Activated CD8-positive, alpha-beta memory T cell treated with anti-CD3 and anti-CD28 coated beads, Interleukin-2, amount 10 ng/mL, durations not matched to agents 7 days and 5 days (primary cell): ENCODE measurements around the gene THAP12. TPM values are rescaled to one million over a fixed set of nuclear protein-coding genes. Genes with fewer than 3 reads are reported as not detected.

Experiments used
- ATAC-seq: fragments of 150-1000 bp; cut with Tn5 transposase; one replicate; pipeline ENCODE4 v1.10.0; 2021; ENCODE audit warnings: moderate library complexity
- CTCF ChIA-PET: fragments of 350-600 bp; sonication (Branson Sonifier 250); formaldehyde crosslinking; loops from one replicate; lab custom pipeline; 2021; ENCODE audit warnings: antibody characterized with exemption; lab: Charles Lee
- DNase-seq: peaks from one replicate; pipeline ENCODE4 v3.0.0-alpha.2; 2020
- H3K27ac Mint-ChIP-seq: one replicate; pipeline ENCODE4 v1.8.0; 2021; ENCODE audit warnings: mild to moderate bottlenecking, mixed read lengths
- H3K27me3 Mint-ChIP-seq: one replicate; pipeline ENCODE4 v1.8.0; 2021; ENCODE audit warnings: mixed read lengths
- H3K36me3 Mint-ChIP-seq: one replicate; pipeline ENCODE4 v1.8.0; 2021; ENCODE audit warnings: mild to moderate bottlenecking, mixed read lengths
- H3K4me1 Mint-ChIP-seq: one replicate; pipeline ENCODE4 v1.8.0; 2021; ENCODE audit warnings: mixed read lengths
- H3K4me3 Mint-ChIP-seq: one replicate; pipeline ENCODE4 v1.8.0; 2021; ENCODE audit warnings: mild to moderate bottlenecking, moderate library complexity, mixed read lengths
- H3K9me3 Mint-ChIP-seq: one replicate; pipeline ENCODE4 v1.8.0; 2022; ENCODE audit warnings: low read depth, mixed read lengths
- total RNA-seq, 2 experiments: library from RNA; stranded (reverse); gene quantifications; one replicate each; pipeline ENCODE4 v1.2.3, GENCODE V29; 2021

THAP12 gene
- total RNA-seq, 2 experiments from 2014 or later: 39.8 to 44.8 TPM

GRCh38 chr11:76365038-76365679 lies 15.8 kb downstream of the THAP12 start:
- Mint-ChIP-seq H3K4me3 (no peak overlapping the region), H3K4me1 (peaks cover 13% of the 10 kb centered on the region)

GRCh38 chr11:76362716-76363115 lies 18.2 kb downstream of the THAP12 start:
- no peak for ATAC-seq
- no peaks in the 10 kb centered on the region for H3K9me3 Mint-ChIP-seq
- CTCF ChIA-PET: no interaction called here
- H3K36me3 Mint-ChIP-seq: peaks cover 30% of the 10 kb centered on the region
- no peak overlapping the region for H3K27ac Mint-ChIP-seq
- no peaks in the 10 kb centered on the region for H3K27me3 Mint-ChIP-seq
- no peak overlapping the region for H3K4me3 Mint-ChIP-seq
- DNase-seq: no peak
- H3K4me1 Mint-ChIP-seq: peaks cover 13% of the 10 kb centered on the region

More at GRCh38 chr11:76365038-76365679, 15.8 kb downstream of the THAP12 start:
- no peaks in the 10 kb centered on the region for H3K9me3 Mint-ChIP-seq
- no peaks in the 10 kb centered on the region for H3K27me3 Mint-ChIP-seq
- ATAC-seq (no peak), DNase-seq (no peak)
- CTCF ChIA-PET: interaction anchor here (0.8 to 0.9 kb wide), 2 partner anchors 10 to 17 kb away, joined by 3 read pairs; no protein-coding TSS in a partner anchor
- peaks cover 17% of the 10 kb centered on the region for H3K36me3 Mint-ChIP-seq
- no peak overlapping the region for H3K27ac Mint-ChIP-seq

GRCh38 chr11:76361776-76362175 lies 19.2 kb downstream of the THAP12 start:
- peaks cover 36% of the 10 kb centered on the region for H3K36me3 Mint-ChIP-seq
- no peak for DNase-seq
- no peaks in the 10 kb centered on the region for H3K27me3 Mint-ChIP-seq
- no peaks in the 10 kb centered on the region for H3K9me3 Mint-ChIP-seq
- no peak overlapping the region for H3K27ac Mint-ChIP-seq
- ATAC-seq: no peak
- peaks cover 13% of the 10 kb centered on the region for H3K4me1 Mint-ChIP-seq
- no peak overlapping the region for H3K4me3 Mint-ChIP-seq
- CTCF ChIA-PET: interaction anchor here (1.9 kb wide), 1 partner anchor 154 kb away, joined by 7 read pairs; no protein-coding TSS in a partner anchor

- H3K27ac Mint-ChIP-seq: no peak overlapping the region
- no peak overlapping the region for H3K4me3 Mint-ChIP-seq
- no peaks in the 10 kb centered on the region for H3K27me3 Mint-ChIP-seq
- peaks cover 39% of the 10 kb centered on the region for H3K36me3 Mint-ChIP-seq
- no peak for ATAC-seq
- peaks cover 13% of the 10 kb centered on the region for H3K4me1 Mint-ChIP-seq
- CTCF ChIA-PET: interaction anchor here (1.5 to 1.9 kb wide), 2 partner anchors 43 to 154 kb away, joined by 4 to 7 read pairs; no protein-coding TSS in a partner anchor
- DNase-seq: no peak
- no peaks in the 10 kb centered on the region for H3K9me3 Mint-ChIP-seq
These were observed 19.6 kb downstream of the THAP12 start for GRCh38 chr11:76361374-76361773.

GRCh38 chr11:76355172-76355571 lies 25.8 kb downstream of the THAP12 start:
- Mint-ChIP-seq H3K36me3 (peaks cover 72% of the 10 kb centered on the region), H3K27ac (no peak overlapping the region), H3K4me3 (no peak overlapping the region), H3K9me3 (no peaks in the 10 kb centered on the region), H3K27me3 (no peaks in the 10 kb centered on the region), H3K4me1 (no peaks in the 10 kb centered on the region)
- CTCF ChIA-PET: interaction anchor here (1.3 kb wide), 1 partner anchor 147 kb away, joined by 5 read pairs; no protein-coding TSS in a partner anchor
- no peak for ATAC-seq
- DNase-seq: no peak

- Mint-ChIP-seq H3K36me3 (peaks cover 21% of the 10 kb centered on the region), H3K4me1 (no peaks in the 10 kb centered on the region), H3K9me3 (no peaks in the 10 kb centered on the region), H3K4me3 (no peak overlapping the region), H3K27ac (no peak overlapping the region), H3K27me3 (no peaks in the 10 kb centered on the region)
- no peak for ATAC-seq
- no peak for DNase-seq
- CTCF ChIA-PET: no interaction called here
These were observed 32.6 kb downstream of the THAP12 start for GRCh38 chr11:76348348-76348747.

GRCh38 chr11:76347466-76347865 lies 33.5 kb downstream of the THAP12 start:
- peaks cover 13% of the 10 kb centered on the region for H3K36me3 Mint-ChIP-seq
- H3K27ac Mint-ChIP-seq: no peak overlapping the region
- no peaks in the 10 kb centered on the region for H3K4me1 Mint-ChIP-seq
- H3K27me3 Mint-ChIP-seq: no peaks in the 10 kb centered on the region
- CTCF ChIA-PET: no interaction called here
- no peak overlapping the region for H3K4me3 Mint-ChIP-seq
- ATAC-seq (no peak), DNase-seq (no peak)
- no peaks in the 10 kb centered on the region for H3K9me3 Mint-ChIP-seq

- Mint-ChIP-seq H3K27ac (no peak overlapping the region), H3K4me3 (no peak overlapping the region), H3K36me3 (peaks cover 7% of the 10 kb centered on the region), H3K9me3 (peaks cover 16% of the 10 kb centered on the region), H3K27me3 (no peaks in the 10 kb centered on the region), H3K4me1 (no peaks in the 10 kb centered on the region)
- DNase-seq (no peak), ATAC-seq (peak; percentile 36)
- CTCF ChIA-PET: interaction anchor here (0.8 kb wide), 1 partner anchor 132 kb away, joined by 4 read pairs; no protein-coding TSS in a partner anchor
These were observed 41.7 kb downstream of the THAP12 start for GRCh38 chr11:76339221-76339620.

GRCh38 chr11:76337923-76338322 lies 43.0 kb downstream of the THAP12 start:
- no peak for ATAC-seq
- Mint-ChIP-seq H3K9me3 (peaks cover 19% of the 10 kb centered on the region), H3K4me3 (no peak overlapping the region), H3K27me3 (no peaks in the 10 kb centered on the region), H3K27ac (no peak overlapping the region), H3K36me3 (peaks cover 7% of the 10 kb centered on the region), H3K4me1 (no peaks in the 10 kb centered on the region)
- CTCF ChIA-PET: no interaction called here
- DNase-seq: no peak

- Mint-ChIP-seq H3K4me1 (no peaks in the 10 kb centered on the region), H3K27ac (no peak overlapping the region), H3K9me3 (peaks cover 19% of the 10 kb centered on the region), H3K4me3 (no peak overlapping the region), H3K36me3 (peaks cover 7% of the 10 kb centered on the region), H3K27me3 (no peaks in the 10 kb centered on the region)
- DNase-seq: no peak
- no peak for ATAC-seq
- CTCF ChIA-PET: no interaction called here
These were observed 43.5 kb downstream of the THAP12 start for GRCh38 chr11:76337469-76337868.

GRCh38 chr11:76336597-76336996 lies 44.3 kb downstream of the THAP12 start:
- peaks cover 19% of the 10 kb centered on the region for H3K9me3 Mint-ChIP-seq
- H3K4me1 Mint-ChIP-seq: no peaks in the 10 kb centered on the region
- no peaks in the 10 kb centered on the region for H3K27me3 Mint-ChIP-seq
- ATAC-seq (no peak), DNase-seq (no peak)
- CTCF ChIA-PET: no interaction called here
- peaks cover 7% of the 10 kb centered on the region for H3K36me3 Mint-ChIP-seq
- H3K27ac Mint-ChIP-seq: no peak overlapping the region
- no peak overlapping the region for H3K4me3 Mint-ChIP-seq

- CTCF ChIA-PET: no interaction called here
- H3K36me3 Mint-ChIP-seq: peaks cover 7% of the 10 kb centered on the region
These were observed 45.1 kb downstream of the THAP12 start for GRCh38 chr11:76335842-76336241.

GRCh38 chr11:76334826-76335389 lies 46.0 kb downstream of the THAP12 start:
- H3K4me1 Mint-ChIP-seq: no peaks in the 10 kb centered on the region
- H3K36me3 Mint-ChIP-seq: peaks cover 7% of the 10 kb centered on the region
- ATAC-seq (no peak), DNase-seq (no peak)
- CTCF ChIA-PET: no interaction called here
- H3K9me3 Mint-ChIP-seq: peaks cover 19% of the 10 kb centered on the region
- no peaks in the 10 kb centered on the region for H3K27me3 Mint-ChIP-seq
- no peak overlapping the region for H3K27ac Mint-ChIP-seq
- no peak overlapping the region for H3K4me3 Mint-ChIP-seq

More at GRCh38 chr11:76335842-76336241, 45.1 kb downstream of the THAP12 start:
- no peak overlapping the region for H3K27ac Mint-ChIP-seq
- H3K4me3 Mint-ChIP-seq: no peak overlapping the region
- no peaks in the 10 kb centered on the region for H3K4me1 Mint-ChIP-seq
- ATAC-seq: no peak
- no peaks in the 10 kb centered on the region for H3K27me3 Mint-ChIP-seq
- H3K9me3 Mint-ChIP-seq: peaks cover 19% of the 10 kb centered on the region
- DNase-seq: no peak

- H3K4me1 Mint-ChIP-seq: no peaks in the 10 kb centered on the region
- DNase-seq (no peak), ATAC-seq (no peak)
- H3K4me3 Mint-ChIP-seq: no peak overlapping the region
- peaks cover 2% of the 10 kb centered on the region for H3K36me3 Mint-ChIP-seq
- peaks cover 5% of the 10 kb centered on the region for H3K27me3 Mint-ChIP-seq
- no peak overlapping the region for H3K27ac Mint-ChIP-seq
- CTCF ChIA-PET: interaction anchor here (1.6 kb wide), 1 partner anchor 12 kb away, joined by 3 read pairs; no protein-coding TSS in a partner anchor
- H3K9me3 Mint-ChIP-seq: peaks cover 10% of the 10 kb centered on the region
These were observed 50.3 kb downstream of the THAP12 start for GRCh38 chr11:76330651-76331050.
